Sigmoid colon (tissue), 3 donors: ENCODE results near the gene ITPRIP.

Experiments
- POLR2A ChIP-seq, 2 donors: fragments of 450-650 bp; IDR thresholded peaks; one replicate each; pipeline ENCODE4 v1.6.1; 2016; ENCODE audit warnings: antibody characterized with exemption in 2 of 2, mild to moderate bottlenecking in 2 of 2, moderate library complexity in 2 of 2
- TF ChIP-seq, protein P1 (sequence below), 4 experiments: fragments of 450-650 bp in 3 of 4; fragments of 200-600 bp in 1 of 4; IDR thresholded peaks; one replicate each; pipeline ENCODE4 v1.5.1; 2016 to 2019; ENCODE audit warnings: antibody characterized with exemption in 4 of 4, mild to moderate bottlenecking in 3 of 4, moderate library complexity in 2 of 4

DNA sequence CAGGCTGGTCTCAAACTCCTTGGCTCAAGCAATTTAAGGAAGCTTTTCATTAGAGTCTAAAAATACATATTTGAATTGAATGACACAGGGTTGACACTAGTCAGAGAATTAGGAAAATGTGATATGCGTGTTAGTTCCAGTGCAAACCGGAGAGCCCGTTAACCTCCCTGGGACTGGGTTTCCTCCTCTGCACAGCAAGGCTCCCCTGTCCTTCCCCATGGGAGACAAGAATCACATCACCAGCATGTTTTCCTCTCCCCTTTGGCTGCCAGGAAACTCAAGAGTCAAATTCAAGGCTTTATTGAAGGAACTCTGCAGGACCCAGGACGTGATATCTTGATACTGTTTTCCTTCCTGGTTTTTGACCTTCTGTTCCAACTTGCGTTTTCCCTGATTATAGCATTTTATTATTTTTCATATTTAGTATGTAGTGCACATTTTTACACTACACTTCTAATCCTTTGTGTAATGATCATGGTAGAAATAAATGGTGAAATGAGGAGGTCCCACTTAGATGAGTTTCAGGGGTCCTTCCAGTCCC, 44.4 kb downstream of the ITPRIP start:
- TF ChIP-seq, protein P1, sequence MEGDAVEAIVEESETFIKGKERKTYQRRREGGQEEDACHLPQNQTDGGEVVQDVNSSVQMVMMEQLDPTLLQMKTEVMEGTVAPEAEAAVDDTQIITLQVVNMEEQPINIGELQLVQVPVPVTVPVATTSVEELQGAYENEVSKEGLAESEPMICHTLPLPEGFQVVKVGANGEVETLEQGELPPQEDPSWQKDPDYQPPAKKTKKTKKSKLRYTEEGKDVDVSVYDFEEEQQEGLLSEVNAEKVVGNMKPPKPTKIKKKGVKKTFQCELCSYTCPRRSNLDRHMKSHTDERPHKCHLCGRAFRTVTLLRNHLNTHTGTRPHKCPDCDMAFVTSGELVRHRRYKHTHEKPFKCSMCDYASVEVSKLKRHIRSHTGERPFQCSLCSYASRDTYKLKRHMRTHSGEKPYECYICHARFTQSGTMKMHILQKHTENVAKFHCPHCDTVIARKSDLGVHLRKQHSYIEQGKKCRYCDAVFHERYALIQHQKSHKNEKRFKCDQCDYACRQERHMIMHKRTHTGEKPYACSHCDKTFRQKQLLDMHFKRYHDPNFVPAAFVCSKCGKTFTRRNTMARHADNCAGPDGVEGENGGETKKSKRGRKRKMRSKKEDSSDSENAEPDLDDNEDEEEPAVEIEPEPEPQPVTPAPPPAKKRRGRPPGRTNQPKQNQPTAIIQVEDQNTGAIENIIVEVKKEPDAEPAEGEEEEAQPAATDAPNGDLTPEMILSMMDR (IDR thresholded peaks at IDR 0.05) = no peak
- no peak for TF ChIP-seq POLR2A (IDR thresholded peaks at IDR 0.05)
